HG03469 (cell line): ENCODE data around the gene SNX5.
"Not testable (repeated sequence)": the region's sequence is repeated elsewhere in the genome, so short reads cannot be mapped to it uniquely, and the experiment has no call there.

ENCODE experiments used
- ATAC-seq: cut with Tn5 transposase; IDR thresholded peaks from one replicate; pipeline ENCODE4 v1.9.1; 2021; ENCODE audit warnings: mild to moderate bottlenecking, moderate library complexity, moderate number of reproducible peaks; ENCODE audit not compliant: unreplicated experiment

SNX5 gene

DNA sequence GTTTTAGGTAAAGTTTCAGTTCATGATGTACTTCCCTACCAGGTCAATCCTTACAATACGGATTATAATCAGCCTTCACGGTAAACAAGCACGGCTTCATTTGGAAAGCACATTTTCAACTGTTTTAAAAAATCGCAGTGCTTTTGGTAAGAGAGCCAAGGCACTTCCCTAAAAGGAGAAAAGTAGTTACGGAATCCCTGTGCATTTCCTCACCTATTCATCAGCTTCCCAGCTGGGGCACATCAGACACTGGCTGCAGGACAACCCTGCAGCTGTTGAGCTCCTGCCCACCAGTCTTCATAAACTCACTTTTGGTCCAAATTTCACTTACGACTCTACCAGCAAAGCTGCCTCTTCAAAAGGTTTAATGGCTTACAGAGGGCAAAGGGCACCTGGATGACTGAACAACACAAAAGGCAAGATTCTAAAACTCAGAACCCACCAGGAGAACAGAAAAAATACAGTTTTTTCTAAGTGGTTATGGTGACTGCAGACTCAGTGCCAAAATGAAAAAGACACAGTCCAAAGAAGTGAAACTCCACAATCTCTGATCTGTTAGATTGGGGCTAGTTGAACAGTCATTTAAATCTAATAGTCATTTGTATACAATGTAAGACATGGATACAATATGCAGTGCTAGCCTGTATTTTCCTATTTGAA lies 7.5 kb downstream of the SNX5 start:
- ATAC-seq, result no peak

GRCh38 chr20:17960400-17960885 lies 8.2 kb downstream of the SNX5 start:
- not testable (repeated sequence) for ATAC-seq

DNA sequence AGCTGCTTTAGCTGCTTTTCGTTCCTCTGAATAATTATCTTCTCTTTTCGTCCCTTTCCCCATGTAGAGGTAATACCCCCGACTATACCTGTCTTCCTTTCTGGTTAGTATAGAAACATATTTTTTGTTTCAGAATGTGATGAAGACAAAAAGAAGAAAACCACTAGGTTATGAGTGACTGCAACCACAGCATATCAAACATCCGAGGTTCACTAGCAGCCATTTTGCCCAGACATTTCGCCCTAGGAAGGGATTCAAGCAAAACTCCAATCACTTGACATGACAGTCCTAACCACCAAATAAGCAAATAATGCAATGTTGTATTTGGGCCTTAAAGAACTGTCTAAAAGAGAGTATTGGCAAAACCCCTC lies 9.4 kb downstream of the SNX5 start:
- no peak for ATAC-seq

GRCh38 chr20:17958373-17959256 lies 10.0 kb downstream of the SNX5 start:
- ATAC-seq, result no peak

GRCh38 chr20:17957505-17958363 lies 10.9 kb downstream of the SNX5 start:
- ATAC-seq, result no peak

DNA sequence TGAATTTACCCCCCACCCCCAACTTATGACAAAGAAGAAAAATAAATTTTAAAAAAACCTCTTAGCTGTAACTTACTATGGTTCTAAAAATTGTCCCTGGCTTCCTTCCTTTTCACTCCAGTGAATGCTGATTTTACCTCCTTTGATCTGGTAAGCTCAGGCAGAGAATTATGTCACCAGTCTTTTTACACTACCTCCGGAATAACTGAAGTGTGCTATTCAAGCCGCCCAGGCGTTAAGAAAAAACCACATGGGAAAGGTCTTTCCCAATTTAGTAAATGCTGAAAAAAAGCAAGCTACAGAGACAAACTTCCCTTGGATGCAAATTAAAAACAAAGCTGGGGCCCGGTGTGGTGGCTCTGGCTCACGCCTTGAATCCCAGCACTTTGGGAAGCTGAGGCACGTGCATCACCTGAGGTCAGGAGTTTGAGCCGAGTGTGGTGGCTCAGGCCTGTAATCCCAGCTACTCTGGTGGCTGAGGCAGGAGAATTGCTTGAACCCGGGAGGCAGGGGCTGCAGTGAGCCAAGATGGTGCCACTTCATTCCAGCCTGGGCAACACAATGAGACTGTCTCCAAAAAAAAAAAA lies 12.4 kb downstream of the SNX5 start:
- no peak for ATAC-seq

DNA sequence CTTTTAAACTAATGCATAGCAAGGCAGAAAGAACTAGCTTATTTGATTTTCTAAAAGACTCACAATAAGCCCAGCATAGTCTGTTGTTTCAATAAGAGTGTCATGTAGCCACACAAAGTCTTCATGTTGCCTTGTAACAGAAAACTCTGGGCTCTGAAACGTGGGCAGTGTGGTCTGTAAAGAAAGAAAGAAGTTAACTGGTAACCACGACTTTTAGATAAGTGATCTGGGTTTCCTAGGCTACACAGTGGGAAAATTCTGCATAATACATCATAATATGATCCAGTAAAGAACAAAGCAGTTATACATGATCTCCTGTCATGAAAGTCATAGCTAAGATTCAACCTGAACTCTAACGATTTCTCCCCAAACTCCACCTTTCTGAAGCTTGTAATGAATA lies 13.3 kb downstream of the SNX5 start:
- ATAC-seq, result no peak

DNA sequence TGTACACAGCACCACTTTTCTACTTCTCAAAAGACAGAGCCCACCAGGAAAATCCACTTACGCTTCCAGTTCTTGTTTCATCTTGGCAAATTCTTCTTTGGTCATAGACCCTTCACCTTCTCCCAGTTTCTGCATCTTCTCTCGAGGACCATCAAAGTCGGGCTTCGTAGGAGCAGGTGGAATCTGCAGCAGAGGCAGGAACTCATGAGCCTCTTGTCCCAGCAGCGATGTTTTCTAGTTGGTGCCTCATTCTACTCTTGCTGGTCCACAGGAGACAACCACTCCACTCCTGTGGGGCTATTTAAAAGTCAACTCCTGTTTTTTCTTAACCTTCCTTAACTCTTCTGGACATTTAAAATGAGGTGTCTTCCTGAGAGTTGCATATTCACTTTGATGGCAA lies 14.7 kb downstream of the SNX5 start:
- ATAC-seq, result no peak

- no peak for ATAC-seq
These were observed 15.6 kb downstream of the SNX5 start for GRCh38 chr20:17952692-17953684.

DNA sequence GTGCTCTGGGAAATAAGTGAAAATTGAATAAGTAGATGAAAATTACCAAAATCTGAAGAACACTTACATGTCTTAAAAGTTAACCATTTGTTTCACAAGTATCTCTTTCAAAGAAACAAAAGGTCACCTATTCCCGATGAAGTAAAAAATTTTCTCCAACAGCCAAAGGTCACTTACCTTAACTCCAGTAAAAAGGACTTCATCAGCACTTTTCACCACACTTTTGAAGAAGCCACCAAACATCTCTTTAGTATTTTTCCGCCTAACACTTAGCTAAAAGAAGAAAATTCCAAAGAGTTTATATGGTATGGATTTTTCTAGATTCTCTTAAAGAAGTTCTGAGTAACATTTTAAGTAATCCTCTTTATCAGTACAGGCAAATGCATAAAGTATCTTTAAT lies 17.3 kb downstream of the SNX5 start:
- ATAC-seq, result no peak

DNA sequence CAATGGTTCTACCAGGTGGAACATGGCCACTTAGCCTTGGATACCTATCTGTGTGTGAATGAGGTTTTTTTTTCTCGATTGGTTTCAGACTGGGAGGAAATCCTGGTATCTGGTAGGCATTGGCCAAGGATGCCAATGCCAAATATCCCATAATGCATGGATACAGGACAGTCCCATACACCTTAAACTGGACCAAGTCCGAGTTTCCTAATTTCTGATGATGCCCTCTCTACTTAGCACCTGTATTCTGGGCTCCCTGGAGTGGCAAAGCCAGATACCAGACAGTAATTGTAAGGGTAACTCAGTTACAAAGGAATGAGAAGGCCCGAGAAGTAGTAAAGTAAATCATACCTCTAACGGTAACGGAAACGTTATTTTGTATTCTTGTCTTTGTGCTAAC lies 17.9 kb downstream of the SNX5 start:
- no peak for ATAC-seq

DNA sequence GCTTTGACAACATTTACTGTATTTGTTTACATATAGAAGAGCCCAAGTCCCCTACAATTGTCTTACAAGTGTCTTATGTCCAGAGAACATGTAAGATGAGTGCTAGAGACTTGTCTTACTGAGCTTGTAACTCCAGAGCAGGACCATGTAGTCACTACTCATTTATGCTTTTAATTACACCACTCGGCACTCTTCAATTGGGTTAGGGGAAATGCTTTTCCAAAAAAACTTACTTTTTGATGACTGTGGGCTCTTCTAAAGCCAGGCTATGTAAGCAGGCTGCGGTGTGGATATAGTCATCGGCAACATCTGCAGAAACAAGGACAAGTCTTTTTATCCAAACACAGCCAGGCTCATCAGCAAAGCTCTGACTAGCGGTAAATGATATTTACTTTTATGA lies 18.7 kb downstream of the SNX5 start:
- ATAC-seq, result no peak

- no peak for ATAC-seq
These were observed 20.2 kb downstream of the SNX5 start for GRCh38 chr20:17948442-17948841.

GRCh38 chr20:17947474-17947815 lies 21.1 kb downstream of the SNX5 start:
- ATAC-seq, result no peak

- ATAC-seq, result no peak
These were observed 21.8 kb downstream of the SNX5 start for GRCh38 chr20:17946572-17947473.

- no peak for ATAC-seq
These were observed 22.6 kb downstream of the SNX5 start for GRCh38 chr20:17946040-17946439.

GRCh38 chr20:17944854-17945474 lies 23.6 kb downstream of the SNX5 start:
- ATAC-seq, result no peak

GRCh38 chr20:17943343-17943742 lies 25.3 kb downstream of the SNX5 start:
- peak; percentile 68 for ATAC-seq
